Keratinocyte (primary cell): ENCODE measurements around the gene SLC17A5. TPM values are rescaled to one million over a fixed set of nuclear protein-coding genes. Genes with fewer than 3 reads are reported as not detected.
"Not testable (repeated sequence)": the region's sequence is repeated elsewhere in the genome, so short reads cannot be mapped to it uniquely, and the experiment has no call there.

Source experiments
- DNase-seq: peaks from one replicate; pipeline ENCODE4 v3.0.0-alpha.2; 2011; ENCODE audit warnings: low read depth, missing footprints, low spot score
- FAIRE-seq: peaks from 2 replicates; lab custom pipeline; 2011; peaks lifted over from hg19 to GRCh38; lab: Jason Lieb, UNC
- H2AFZ ChIP-seq: 2 replicates; pipeline ENCODE4 v1.6.0; 2012; ENCODE audit warnings: low read length, control low read depth, inconsistent platforms; ENCODE audit not compliant: control insufficient read depth
- H3K27ac ChIP-seq: 2 replicates; pipeline ENCODE4 v1.5.1; 2011; ENCODE audit warnings: low read length; ENCODE audit not compliant: control insufficient read depth, insufficient read depth
- H3K27me3 ChIP-seq: 3 replicates; pipeline ENCODE4 v1.6.0; 2011; ENCODE audit warnings: low read length; ENCODE audit not compliant: control insufficient read depth, insufficient read depth; ENCODE audit errors: extremely low read depth
- H3K36me3 ChIP-seq, 2 experiments: 2 replicates in 1 of 2; 3 replicates in 1 of 2; pipeline ENCODE4 v1.5.1; 2011; ENCODE audit warnings: low read length in 2 of 2, mild to moderate bottlenecking in 1 of 2; ENCODE audit not compliant: control insufficient read depth in 2 of 2, insufficient read depth in 2 of 2; ENCODE audit errors: extremely low read depth in 1 of 2
- H3K4me1 ChIP-seq: 3 replicates; pipeline ENCODE4 v1.5.1; 2011; ENCODE audit warnings: low read length; ENCODE audit not compliant: control insufficient read depth, insufficient read depth; ENCODE audit errors: extremely low read depth
- H3K4me2 ChIP-seq: 3 replicates; pipeline ENCODE4 v1.6.0; 2011; ENCODE audit warnings: low read depth, low read length; ENCODE audit not compliant: control insufficient read depth, insufficient read depth; ENCODE audit errors: extremely low read depth
- H3K4me3 ChIP-seq, 3 experiments: fragments of 200-600 bp in 1 of 3; sonication (generic) in 1 of 3; 2 replicates in 2 of 3; 3 replicates in 1 of 3; pipeline ENCODE4 v1.5.1; 2011 to 2016; ENCODE audit warnings: low read length in 3 of 3, mild to moderate bottlenecking in 3 of 3, control low read depth in 2 of 3, inconsistent platforms in 1 of 3, low read depth in 1 of 3, mixed read lengths in 1 of 3, mixed run types in 1 of 3, moderate library complexity in 1 of 3; ENCODE audit not compliant: control insufficient read depth in 2 of 3, insufficient read depth in 2 of 3; ENCODE audit errors: extremely low read depth in 1 of 3
- H3K79me2 ChIP-seq: 2 replicates; pipeline ENCODE4 v1.6.0; 2012; ENCODE audit warnings: low read length; ENCODE audit not compliant: control insufficient read depth, insufficient read depth
- H3K9ac ChIP-seq: 3 replicates; pipeline ENCODE4 v1.6.0; 2011; ENCODE audit warnings: low read length; ENCODE audit not compliant: control insufficient read depth, insufficient read depth; ENCODE audit errors: extremely low read depth
- H3K9me1 ChIP-seq: 3 replicates; pipeline ENCODE4 v1.6.0; 2011; ENCODE audit warnings: low read length; ENCODE audit not compliant: control insufficient read depth, insufficient read depth; ENCODE audit errors: extremely low read depth
- H3K9me3 ChIP-seq: 2 replicates; pipeline ENCODE4 v1.5.1; 2012; ENCODE audit warnings: low read depth, low read length; ENCODE audit not compliant: control insufficient read depth
- H4K20me1 ChIP-seq: 3 replicates; pipeline ENCODE4 v1.6.0; 2011; ENCODE audit warnings: low read length; ENCODE audit not compliant: control insufficient read depth, insufficient read depth; ENCODE audit errors: extremely low read depth
- EZH2 ChIP-seq: IDR thresholded peaks from one replicate; pipeline ENCODE4 v1.6.1; 2012; ENCODE audit warnings: inconsistent platforms, mild to moderate bottlenecking, low read length, moderate library complexity
- dilution Hi-C: fragments of 300-500 bp; cut with MboI; formaldehyde crosslinking; loops from one replicate; pipeline ENCODE4 v1.7.0; 2020; ENCODE audit warnings: low sequenced_read_pairs; ENCODE audit not compliant: extremely low pct_ligation_motif_present
- polyA plus RNA-seq, 5 experiments: library from polyadenylated mRNA; depleted of rRNA in 3 of 5; stranded (reverse) in 3 of 5; stranded (forward) in 1 of 5; unstranded in 1 of 5; fragments of >200 nt; gene quantifications; 1 replicate in 1 of 5; 2 replicates in 3 of 5; 3 replicates in 1 of 5; pipeline versions ENCODE4 v1.2.1 to v1.2.3, GENCODE V29; 2011 to 2012; ENCODE audit warnings: missing spikeins in 2 of 5, low read depth in 1 of 5, low replicate concordance in 1 of 5
- TF ChIP-seq, protein P1 (sequence below), 3 experiments: IDR thresholded peaks in 1 of 3; conservative IDR thresholded peaks in 1 of 3; optimal IDR thresholded peaks in 1 of 3; 2 replicates in 2 of 3; 3 replicates in 1 of 3; pipeline versions ENCODE3 to v1.5.1; 2011; ENCODE audit warnings: low read length in 3 of 3, mild to moderate bottlenecking in 3 of 3, moderate library complexity in 2 of 3, control low read depth in 1 of 3, inconsistent platforms in 1 of 3; ENCODE audit not compliant: insufficient read depth in 2 of 3; ENCODE audit errors: extremely low read depth in 1 of 3

The SLC17A5 gene
- polyA plus RNA-seq, 1 donor (not counting 4 experiments of a cell fraction or from before 2014, with no cell fraction given): 8.7 TPM

DNA sequence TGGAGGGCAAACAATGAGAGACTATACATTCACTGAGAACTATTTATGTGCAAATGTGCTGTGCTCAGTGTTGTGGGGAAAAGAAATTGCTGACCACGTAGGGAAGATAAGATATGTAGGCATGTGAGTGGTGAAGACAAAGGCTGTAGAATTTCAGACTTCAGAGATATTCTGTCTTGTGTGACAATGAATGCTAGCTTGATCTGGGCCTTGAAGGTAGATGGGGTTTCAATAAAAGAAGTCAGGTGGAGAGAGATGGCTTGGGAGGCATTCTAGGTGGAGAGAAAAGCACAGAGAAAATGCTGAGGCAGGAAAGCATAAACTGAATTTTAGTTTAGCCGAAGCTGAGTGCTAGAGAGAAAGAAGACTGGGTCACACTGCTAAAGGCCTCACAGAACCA lies 76.1 kb downstream of the SLC17A5 start:
- TF ChIP-seq EZH2: no peak
- TF ChIP-seq, protein P1, sequence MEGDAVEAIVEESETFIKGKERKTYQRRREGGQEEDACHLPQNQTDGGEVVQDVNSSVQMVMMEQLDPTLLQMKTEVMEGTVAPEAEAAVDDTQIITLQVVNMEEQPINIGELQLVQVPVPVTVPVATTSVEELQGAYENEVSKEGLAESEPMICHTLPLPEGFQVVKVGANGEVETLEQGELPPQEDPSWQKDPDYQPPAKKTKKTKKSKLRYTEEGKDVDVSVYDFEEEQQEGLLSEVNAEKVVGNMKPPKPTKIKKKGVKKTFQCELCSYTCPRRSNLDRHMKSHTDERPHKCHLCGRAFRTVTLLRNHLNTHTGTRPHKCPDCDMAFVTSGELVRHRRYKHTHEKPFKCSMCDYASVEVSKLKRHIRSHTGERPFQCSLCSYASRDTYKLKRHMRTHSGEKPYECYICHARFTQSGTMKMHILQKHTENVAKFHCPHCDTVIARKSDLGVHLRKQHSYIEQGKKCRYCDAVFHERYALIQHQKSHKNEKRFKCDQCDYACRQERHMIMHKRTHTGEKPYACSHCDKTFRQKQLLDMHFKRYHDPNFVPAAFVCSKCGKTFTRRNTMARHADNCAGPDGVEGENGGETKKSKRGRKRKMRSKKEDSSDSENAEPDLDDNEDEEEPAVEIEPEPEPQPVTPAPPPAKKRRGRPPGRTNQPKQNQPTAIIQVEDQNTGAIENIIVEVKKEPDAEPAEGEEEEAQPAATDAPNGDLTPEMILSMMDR (optimal IDR thresholded peaks at IDR 0.05 in 1 of 3, IDR thresholded peaks at IDR 0.05 in 1 of 3, conservative IDR thresholded peaks at IDR 0.05 in 1 of 3; ENCODE audit: extremely low read depth in 1 of 3, insufficient read depth in 2 of 3, low read length in 3 of 3): no peak
- no peak overlapping the region for H3K4me2 ChIP-seq
- dilution Hi-C loops: no loop called here
- no peak overlapping the region for H3K27ac ChIP-seq
- no peaks in the 10 kb centered on the region for H3K27me3 ChIP-seq
- FAIRE-seq (no peak), DNase-seq (no peak)
- no peaks in the 10 kb centered on the region for H3K79me2 ChIP-seq
- no peaks in the 10 kb centered on the region for H3K9me3 ChIP-seq
- H2AFZ ChIP-seq: no peak overlapping the region
- H3K36me3 ChIP-seq: no peaks in the 10 kb centered on the region
- H3K4me1 ChIP-seq: peaks cover 17% of the 10 kb centered on the region
- no peak overlapping the region for H3K4me3 ChIP-seq
- no peak overlapping the region for H3K9ac ChIP-seq
- H3K9me1 ChIP-seq: no peaks in the 10 kb centered on the region
- H4K20me1 ChIP-seq: no peaks in the 10 kb centered on the region

DNA sequence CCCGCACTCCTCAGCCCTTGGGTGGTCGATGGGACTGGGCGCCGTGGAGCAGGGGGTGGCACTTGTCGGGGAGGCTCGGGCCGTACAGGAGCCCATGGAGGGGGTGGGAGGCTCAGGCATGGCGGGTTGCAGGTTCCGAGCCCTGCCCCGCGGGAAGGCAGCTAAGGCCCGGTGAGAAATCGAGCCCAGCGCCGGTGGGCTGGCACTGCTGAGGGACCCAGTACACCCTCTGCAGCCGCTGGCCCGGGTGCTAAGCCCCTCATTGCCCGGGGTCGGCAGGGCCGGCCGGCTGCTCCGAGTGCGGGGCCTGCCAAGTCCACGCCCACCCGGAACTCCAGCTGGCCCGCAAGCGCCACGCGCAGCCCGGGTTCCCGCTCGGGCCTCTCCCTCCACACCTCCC lies 81.3 kb downstream of the SLC17A5 start:
- H3K9me1 ChIP-seq, FAIRE-seq, H2AFZ ChIP-seq: not testable (repeated sequence)

DNA sequence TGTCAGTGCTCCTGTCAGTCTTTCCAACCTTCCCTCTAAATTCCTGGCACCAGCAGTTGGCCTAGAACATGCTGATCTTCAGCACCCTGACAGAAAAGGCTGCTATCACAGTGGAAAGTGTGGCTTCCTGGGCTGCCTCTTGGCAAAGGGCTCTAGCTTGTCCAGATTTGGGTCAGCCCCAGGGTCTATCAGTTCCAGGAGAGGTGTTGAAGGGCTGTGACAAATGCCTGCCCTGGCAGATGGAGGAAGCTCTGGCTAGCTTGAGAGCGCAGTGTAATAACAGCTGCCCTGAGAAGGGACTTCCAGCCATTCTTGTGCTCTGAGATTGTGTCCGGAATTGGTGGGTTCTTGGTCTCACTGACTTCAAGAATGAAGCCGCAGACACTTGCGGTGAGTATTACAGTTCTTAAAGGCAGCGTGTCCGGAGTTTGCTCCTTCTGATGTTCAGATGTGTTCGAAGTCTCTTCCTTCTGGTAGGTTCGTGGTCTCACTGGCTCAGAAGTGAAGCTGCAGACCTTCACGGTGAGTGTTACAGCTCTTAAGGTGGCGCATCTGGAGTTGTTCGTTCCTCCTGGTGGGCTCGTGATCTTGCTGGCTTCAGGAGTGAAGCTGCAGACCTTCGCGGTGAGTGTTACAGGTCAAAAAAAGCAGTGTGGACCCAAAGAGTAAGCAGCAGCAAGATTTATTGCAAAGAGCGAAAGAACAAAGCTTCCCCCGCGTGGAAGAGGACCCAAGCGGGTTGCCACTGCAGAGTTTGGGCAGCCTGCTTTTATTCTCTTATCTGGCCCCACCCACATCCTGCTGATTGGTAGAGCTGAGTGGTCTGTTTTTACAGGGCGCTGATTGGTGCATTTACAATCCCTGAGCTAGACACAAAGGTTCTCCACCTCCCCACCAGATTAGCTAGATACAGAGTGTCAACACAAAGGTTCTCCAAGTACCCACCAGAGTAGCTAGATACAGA lies 82.3 kb downstream of the SLC17A5 start:
- H4K20me1 ChIP-seq, H3K4me3 ChIP-seq, H3K4me2 ChIP-seq, H3K36me3 ChIP-seq, H3K27ac ChIP-seq, H3K4me1 ChIP-seq, H3K27me3 ChIP-seq, H3K9ac ChIP-seq, DNase-seq, H3K9me3 ChIP-seq, FAIRE-seq, H2AFZ ChIP-seq, dilution Hi-C loops, H3K79me2 ChIP-seq, H3K9me1 ChIP-seq: not testable (repeated sequence)

More for the DNA sequence above, 81.3 kb downstream of the SLC17A5 start:
- H3K36me3 ChIP-seq, H3K27me3 ChIP-seq, DNase-seq, dilution Hi-C loops, H3K9ac ChIP-seq, H3K79me2 ChIP-seq, H3K4me1 ChIP-seq, H3K4me2 ChIP-seq, H3K9me3 ChIP-seq, H3K27ac ChIP-seq, H3K4me3 ChIP-seq, H4K20me1 ChIP-seq: not testable (repeated sequence)
